ENCODE results near the gene PSMA1. TPM values are rescaled to one million over a fixed set of nuclear protein-coding genes. Genes with fewer than 3 reads are reported as not detected.
A peak's percentile ranks its signal among the peaks of the same experiment; 100 is the strongest.

PSMA1 gene
- total and polyA plus RNA-seq, 2 of the 13 experiments (the other 11 are each of a cell fraction or from before 2014, with no cell fraction given): 188 to 229 TPM

- TF ChIP-seq, protein P1, sequence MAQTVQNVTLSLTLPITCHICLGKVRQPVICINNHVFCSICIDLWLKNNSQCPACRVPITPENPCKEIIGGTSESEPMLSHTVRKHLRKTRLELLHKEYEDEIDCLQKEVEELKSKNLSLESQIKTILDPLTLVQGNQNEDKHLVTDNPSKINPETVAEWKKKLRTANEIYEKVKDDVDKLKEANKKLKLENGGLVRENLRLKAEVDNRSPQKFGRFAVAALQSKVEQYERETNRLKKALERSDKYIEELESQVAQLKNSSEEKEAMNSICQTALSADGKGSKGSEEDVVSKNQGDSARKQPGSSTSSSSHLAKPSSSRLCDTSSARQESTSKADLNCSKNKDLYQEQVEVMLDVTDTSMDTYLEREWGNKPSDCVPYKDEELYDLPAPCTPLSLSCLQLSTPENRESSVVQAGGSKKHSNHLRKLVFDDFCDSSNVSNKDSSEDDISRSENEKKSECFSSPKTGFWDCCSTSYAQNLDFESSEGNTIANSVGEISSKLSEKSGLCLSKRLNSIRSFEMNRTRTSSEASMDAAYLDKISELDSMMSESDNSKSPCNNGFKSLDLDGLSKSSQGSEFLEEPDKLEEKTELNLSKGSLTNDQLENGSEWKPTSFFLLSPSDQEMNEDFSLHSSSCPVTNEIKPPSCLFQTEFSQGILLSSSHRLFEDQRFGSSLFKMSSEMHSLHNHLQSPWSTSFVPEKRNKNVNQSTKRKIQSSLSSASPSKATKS (CRISPR knock-in tag; IDR thresholded peaks at IDR 0.05): no peak
- TF ChIP-seq RBM22 (optimal IDR thresholded peaks at IDR 0.05; ENCODE audit: low read length) (peak; percentile 33), DRAP1 (CRISPR knock-in tag; IDR thresholded peaks at IDR 0.05) (peak; percentile 46; the same call in 1 of the 2 replicates), MXD1 (CRISPR knock-in tag; IDR thresholded peaks at IDR 0.05) (no peak), ZNF878 (CRISPR knock-in tag; IDR thresholded peaks at IDR 0.05) (no peak), MED1 (CRISPR knock-in tag; IDR thresholded peaks at IDR 0.05) (no peak), RARG (CRISPR knock-in tag; IDR thresholded peaks at IDR 0.05; ENCODE audit: low read depth) (no peak), EEA1 (CRISPR knock-in tag; IDR thresholded peaks at IDR 0.05; ENCODE audit: borderline replicate concordance) (no peak), KDM5A (IDR thresholded peaks at IDR 0.05; ENCODE audit: borderline replicate concordance, low read length) (peak; percentile 81; the same call in 1 of the 2 replicates), CREM (IDR thresholded peaks at IDR 0.05) (no peak), CREM (CRISPR knock-in tag; IDR thresholded peaks at IDR 0.05) (no peak), ZBTB7A (CRISPR knock-in tag; IDR thresholded peaks at IDR 0.05) (no peak), ZNF615 (CRISPR knock-in tag; IDR thresholded peaks at IDR 0.05; ENCODE audit: borderline replicate concordance) (no peak), NFATC3 (CRISPR knock-in tag; IDR thresholded peaks at IDR 0.05) (no peak), CHD4 (IDR thresholded peaks at IDR 0.05; ENCODE audit: borderline replicate concordance, low read length) (no peak)
- TF ChIP-seq, protein P2, sequence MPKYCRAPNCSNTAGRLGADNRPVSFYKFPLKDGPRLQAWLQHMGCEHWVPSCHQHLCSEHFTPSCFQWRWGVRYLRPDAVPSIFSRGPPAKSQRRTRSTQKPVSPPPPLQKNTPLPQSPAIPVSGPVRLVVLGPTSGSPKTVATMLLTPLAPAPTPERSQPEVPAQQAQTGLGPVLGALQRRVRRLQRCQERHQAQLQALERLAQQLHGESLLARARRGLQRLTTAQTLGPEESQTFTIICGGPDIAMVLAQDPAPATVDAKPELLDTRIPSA (CRISPR knock-in tag; IDR thresholded peaks at IDR 0.05; ENCODE audit: borderline replicate concordance): 0 out of 2 replicates have a peak, but pooled peaks have one; percentile 1
These were observed 20.0 kb downstream of the PSMA1 start (continued) for GRCh38 chr11:14500181-14500651.
